Measurements from ENCODE around the gene ADSL. TPM values are rescaled to one million over a fixed set of nuclear protein-coding genes. Genes with fewer than 3 reads are reported as not detected.

ADSL gene
- polyA plus RNA-seq, 1 of the 3 experiments (the other 2 are of a cell fraction): 79.7 TPM

DNA sequence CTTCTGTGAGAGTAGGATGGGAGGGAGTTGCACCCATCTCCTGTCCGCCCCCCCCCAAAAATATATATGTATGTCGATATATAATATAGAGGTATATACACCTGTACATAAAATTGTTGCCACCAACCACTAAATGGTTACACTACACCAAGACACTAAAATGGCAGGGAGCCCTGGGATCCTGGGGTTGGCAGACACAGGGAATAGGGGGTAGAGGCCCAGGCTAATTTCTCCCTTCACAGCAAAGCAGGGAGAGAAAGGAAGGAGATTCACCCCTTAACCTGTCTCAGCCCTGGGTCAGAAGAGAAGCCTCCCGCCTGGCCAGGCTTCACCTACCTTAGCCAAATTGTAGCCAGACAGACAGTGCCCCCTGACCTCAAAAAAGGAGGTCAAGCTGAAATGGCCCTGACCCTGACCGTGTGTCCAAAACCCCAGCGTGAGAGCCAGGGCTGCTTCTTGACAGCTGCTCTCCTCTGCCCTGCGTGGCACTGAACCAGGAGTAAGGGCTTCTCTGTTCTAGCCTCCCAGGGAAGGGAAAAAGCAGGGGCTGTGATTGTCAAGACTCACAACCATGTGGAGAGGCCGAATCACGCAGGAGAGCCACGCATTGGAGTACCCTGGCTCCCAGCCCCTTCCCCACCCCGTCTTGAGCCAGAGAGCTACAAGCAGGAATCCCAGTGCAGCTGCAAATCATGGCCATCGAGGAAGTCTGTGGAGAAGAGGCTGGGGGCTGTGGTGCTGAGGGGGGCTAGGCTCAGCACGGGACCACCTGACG is 64.6 kb downstream of the ADSL start:
- DNase-seq: no peak
- no peak for TF ChIP-seq USF1 (IDR thresholded peaks at IDR 0.05; ENCODE audit: borderline replicate concordance, low read depth)
- TF ChIP-seq ELF1 (IDR thresholded peaks at IDR 0.05): no peak
- TF ChIP-seq FOSL2 (IDR thresholded peaks at IDR 0.05; ENCODE audit: borderline replicate concordance, low read depth): no peak
- TF ChIP-seq MEF2A (IDR thresholded peaks at IDR 0.05; ENCODE audit: borderline replicate concordance, low read depth): no peak
- no peak for TF ChIP-seq NFIC (IDR thresholded peaks at IDR 0.05; ENCODE audit: borderline replicate concordance)
- no peak for TF ChIP-seq SIN3A (IDR thresholded peaks at IDR 0.05; ENCODE audit: borderline replicate concordance, low read depth, low read length)
- TF ChIP-seq CTCF (IDR thresholded peaks at IDR 0.05): no peak
- no peak for TF ChIP-seq NRF1 (IDR thresholded peaks at IDR 0.05; ENCODE audit: low read depth, low read length)
- TF ChIP-seq EZH2phosphoT487 (IDR thresholded peaks at IDR 0.05; ENCODE audit: borderline replicate concordance, low read depth): no peak
- TF ChIP-seq ZBTB33 (IDR thresholded peaks at IDR 0.05; ENCODE audit: borderline replicate concordance, low read depth): no peak
- no peak for TF ChIP-seq TEAD4 (IDR thresholded peaks at IDR 0.05; ENCODE audit: borderline replicate concordance, insufficient read depth)
- no peak for TF ChIP-seq SMC3 (IDR thresholded peaks at IDR 0.05; ENCODE audit: low read depth, low read length)
- no peak for TF ChIP-seq MAX (IDR thresholded peaks at IDR 0.05; ENCODE audit: low read depth)
- TF ChIP-seq YY1 (IDR thresholded peaks at IDR 0.05; ENCODE audit: low read depth): no peak
- no peak for TF ChIP-seq TAF1 (IDR thresholded peaks at IDR 0.05; ENCODE audit: borderline replicate concordance, low read depth, low read length)
- no peak for TF ChIP-seq CHD2 (IDR thresholded peaks at IDR 0.05; ENCODE audit: low read length, partially characterized antibody)
- TF ChIP-seq TCF12 (IDR thresholded peaks at IDR 0.05): no peak
- TF ChIP-seq RCOR1 (IDR thresholded peaks at IDR 0.05; ENCODE audit: low read length): no peak
- TF ChIP-seq, protein P1, sequence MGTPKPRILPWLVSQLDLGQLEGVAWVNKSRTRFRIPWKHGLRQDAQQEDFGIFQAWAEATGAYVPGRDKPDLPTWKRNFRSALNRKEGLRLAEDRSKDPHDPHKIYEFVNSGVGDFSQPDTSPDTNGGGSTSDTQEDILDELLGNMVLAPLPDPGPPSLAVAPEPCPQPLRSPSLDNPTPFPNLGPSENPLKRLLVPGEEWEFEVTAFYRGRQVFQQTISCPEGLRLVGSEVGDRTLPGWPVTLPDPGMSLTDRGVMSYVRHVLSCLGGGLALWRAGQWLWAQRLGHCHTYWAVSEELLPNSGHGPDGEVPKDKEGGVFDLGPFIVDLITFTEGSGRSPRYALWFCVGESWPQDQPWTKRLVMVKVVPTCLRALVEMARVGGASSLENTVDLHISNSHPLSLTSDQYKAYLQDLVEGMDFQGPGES (IDR thresholded peaks at IDR 0.05; ENCODE audit: low read depth, low read length): no peak
- TF ChIP-seq, protein P2, sequence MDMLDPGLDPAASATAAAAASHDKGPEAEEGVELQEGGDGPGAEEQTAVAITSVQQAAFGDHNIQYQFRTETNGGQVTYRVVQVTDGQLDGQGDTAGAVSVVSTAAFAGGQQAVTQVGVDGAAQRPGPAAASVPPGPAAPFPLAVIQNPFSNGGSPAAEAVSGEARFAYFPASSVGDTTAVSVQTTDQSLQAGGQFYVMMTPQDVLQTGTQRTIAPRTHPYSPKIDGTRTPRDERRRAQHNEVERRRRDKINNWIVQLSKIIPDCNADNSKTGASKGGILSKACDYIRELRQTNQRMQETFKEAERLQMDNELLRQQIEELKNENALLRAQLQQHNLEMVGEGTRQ (IDR thresholded peaks at IDR 0.05; ENCODE audit: borderline replicate concordance, low read depth, low read length): no peak
- Histone ChIP-seq H3K4me3 (ENCODE audit: low read depth in 2 of 2, low read length in 1 of 2) (no peak overlapping the region), H3K36me3 (replicated peaks in 1 of 2; ENCODE audit: control insufficient read depth in 1 of 2, insufficient read depth in 2 of 2, low read length in 1 of 2) (peaks cover 0 to 27% of the 10 kb centered on the region in 2 experiments), H2AFZ (ENCODE audit: low read depth) (no peak overlapping the region), H3K4me1 (ENCODE audit: control insufficient read depth in 1 of 2, insufficient read depth in 2 of 2, low read depth in 1 of 2, low read length in 1 of 2) (peaks cover 0 to 18% of the 10 kb centered on the region in 2 experiments; a peak in 1 of 4 replicates), H3K27ac (ENCODE audit: low read depth in 2 of 2, low read length in 1 of 2) (no peak overlapping the region), H3K9me3 (no peaks in the 10 kb centered on the region), H3K9me2 (no peaks in the 10 kb centered on the region), H3K27me3 (ENCODE audit: insufficient read depth) (no peaks in the 10 kb centered on the region), H3K79me2 (ENCODE audit: insufficient read depth) (no peaks in the 10 kb centered on the region), H3F3A (replicated peaks; ENCODE audit: insufficient read depth) (no peaks in the 10 kb centered on the region), H4K20me1 (ENCODE audit: insufficient read depth) (no peaks in the 10 kb centered on the region), H3K9ac (no peak overlapping the region), H3K4me2 (no peak overlapping the region)
- CTCF ChIA-PET: no interaction called here
- POLR2A ChIA-PET: no interaction called here
- WGBS (ENCODE audit: low lambda C conversion rate): 80% methylated on average over 1 of the region's 13 CpGs

Measured in SK-N-SH (cell line).